OCI-LY7 (cell line): Measurements from ENCODE around the gene MEF2D. TPM values are rescaled to one million over a fixed set of nuclear protein-coding genes. Genes with fewer than 3 reads are reported as not detected.

ENCODE experiments used
- BruUV-seq: library from RNA; stranded (reverse); fragments of 400-500 nt; replicated peaks from 2 replicates; lab custom pipeline; 2021; lab: Mats Ljungman, UMichigan
- CTCF ChIA-PET: fragments of 300-600 bp; sonication (Branson Sonifier 250); formaldehyde crosslinking; loops from one replicate; lab custom pipeline; 2022; ENCODE audit warnings: antibody characterized with exemption; ENCODE audit not compliant: unreplicated experiment; lab: Charles Lee
- POLR2A ChIA-PET: fragments of 300-600 bp; sonication (Branson Sonifier 250); formaldehyde crosslinking; loops from one replicate; lab custom pipeline; 2022; ENCODE audit warnings: antibody characterized with exemption; lab: Charles Lee
- DNase-seq: peaks from one replicate; pipeline ENCODE4 v3.0.0-alpha.2; 2015; ENCODE audit warnings: low spot score
- H2AFZ ChIP-seq: fragments of 200-600 bp; sonication (generic), shearing (Covaris generic); 2 replicates; pipeline ENCODE4 v1.6.1; 2014; ENCODE audit warnings: mild to moderate bottlenecking, antibody characterized with exemption, low read length, moderate library complexity
- H3K27ac ChIP-seq: fragments of 200-600 bp; sonication (generic); 2 replicates; pipeline ENCODE4 v1.5.1; 2014; ENCODE audit warnings: mixed run types, low read depth, mild to moderate bottlenecking, moderate library complexity, low read length, inconsistent platforms; ENCODE audit not compliant: poor library complexity, severe bottlenecking
- H3K36me3 ChIP-seq: fragments of 200-600 bp; sonication (generic); 2 replicates; pipeline ENCODE4 v1.6.1; 2014; ENCODE audit warnings: mild to moderate bottlenecking, antibody characterized with exemption, low read length, moderate library complexity, mixed read lengths; ENCODE audit not compliant: insufficient read depth
- H3K4me1 ChIP-seq: fragments of 200-600 bp; sonication (generic); 2 replicates; pipeline ENCODE4 v1.5.1; 2014; ENCODE audit warnings: mild to moderate bottlenecking, low read length; ENCODE audit not compliant: insufficient read depth, poor library complexity, severe bottlenecking
- H3K4me2 ChIP-seq: fragments of 200-600 bp; sonication (generic); 2 replicates; pipeline ENCODE4 v1.6.1; 2014; ENCODE audit warnings: mild to moderate bottlenecking, low read length
- H3K4me3 ChIP-seq: fragments of 200-600 bp; sonication (generic); 2 replicates; pipeline ENCODE4 v1.5.1; 2014; ENCODE audit warnings: mild to moderate bottlenecking, low read depth, low read length; ENCODE audit not compliant: poor library complexity, severe bottlenecking
- H3K79me2 ChIP-seq: fragments of 200-600 bp; sonication (generic); 2 replicates; pipeline ENCODE4 v1.6.1; 2016; ENCODE audit warnings: low read depth, mild to moderate bottlenecking, low read length, moderate library complexity, mixed read lengths; ENCODE audit not compliant: insufficient read depth
- H3K9me2 ChIP-seq: fragments of 200-600 bp; sonication (generic); 2 replicates; pipeline ENCODE4 v1.6.1; 2016; ENCODE audit warnings: mild to moderate bottlenecking, low read length, mixed read lengths; ENCODE audit not compliant: insufficient read depth
- H3K9me3 ChIP-seq: fragments of 200-600 bp; sonication (generic); 2 replicates; pipeline ENCODE4 v1.6.1; 2014; ENCODE audit warnings: mild to moderate bottlenecking, mixed run types, low read length, mixed read lengths
- H4K20me1 ChIP-seq: fragments of 200-600 bp; sonication (generic); 2 replicates; pipeline ENCODE4 v1.6.1; 2014; ENCODE audit warnings: mild to moderate bottlenecking, antibody characterized with exemption, low read length, moderate library complexity, mixed read lengths; ENCODE audit not compliant: insufficient read depth
- EZH2phosphoT487 ChIP-seq: fragments of 200-600 bp; sonication (generic); IDR thresholded peaks from 2 replicates; pipeline ENCODE4 v1.6.1; 2018; ENCODE audit warnings: low read depth, borderline replicate concordance, mild to moderate bottlenecking, mixed run types, antibody characterized with exemption, low read length, moderate library complexity, mixed read lengths
- intact Hi-C: fragments of 100-400 bp; cut with micrococcal nuclease; formaldehyde crosslinking; loops from one replicate; pipeline ENCODE4 v1.10.0; 2022; ENCODE audit not compliant: unreplicated experiment
- total RNA-seq, 2 experiments: library from RNA; depleted of rRNA in 1 of 2; stranded (reverse); fragments of >200 nt in 1 of 2; shearing (Covaris generic) in 1 of 2; gene quantifications; 2 replicates each; pipeline ENCODE4 v1.2.3, GENCODE V29; 2014 to 2022
- TF ChIP-seq, protein P1 (sequence below): fragments of 200-600 bp; sonication (generic); conservative IDR thresholded peaks from 2 replicates; pipeline ENCODE4 v1.5.1; 2014; ENCODE audit warnings: mild to moderate bottlenecking, antibody characterized with exemption, low read length, moderate library complexity, mixed read lengths

MEF2D gene
- total RNA-seq, 2 experiments from 2014 or later, result 42.7 to 92.3 TPM

DNA sequence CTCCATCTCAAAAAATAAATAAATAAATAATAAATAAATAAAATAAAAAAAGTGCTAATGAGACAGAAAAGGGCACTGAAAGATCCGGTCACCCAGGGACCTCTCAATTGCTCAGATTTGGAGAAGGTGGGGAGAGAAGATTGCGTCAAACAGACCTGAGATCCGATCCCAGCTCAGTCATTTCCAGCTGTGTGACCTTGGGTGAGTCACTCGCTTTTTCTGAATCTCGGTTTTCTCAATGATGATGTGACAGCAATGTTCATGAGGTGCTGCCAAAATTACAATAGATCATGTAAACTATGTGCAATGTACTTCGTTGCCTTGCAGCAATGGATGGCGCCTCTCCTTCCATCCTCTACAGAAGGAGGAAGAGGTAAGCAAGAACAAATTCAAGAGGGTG, 11.1 kb upstream of the MEF2D start:
- H3K4me1 ChIP-seq, result peaks cover 28% of the 10 kb centered on the region
- ChIA-PET POLR2A (interaction anchor here (0.6 kb wide), 1 partner anchor 65 kb away, joined by 4 read pairs; no protein-coding TSS in a partner anchor), CTCF (no interaction called here)
- no peaks in the 10 kb centered on the region for H3K9me3 ChIP-seq
- intact Hi-C loops, result no loop called here
- BruUV-seq, result no TSS peak
- H3K36me3 ChIP-seq, result no peaks in the 10 kb centered on the region
- H3K79me2 ChIP-seq, result peaks cover 2% of the 10 kb centered on the region; the same call in 1 of the 2 replicates
- H2AFZ ChIP-seq, result no peak overlapping the region
- H3K4me2 ChIP-seq, result no peak overlapping the region
- no peak for DNase-seq
- no peak overlapping the region for H3K27ac ChIP-seq
- TF ChIP-seq, protein P1, sequence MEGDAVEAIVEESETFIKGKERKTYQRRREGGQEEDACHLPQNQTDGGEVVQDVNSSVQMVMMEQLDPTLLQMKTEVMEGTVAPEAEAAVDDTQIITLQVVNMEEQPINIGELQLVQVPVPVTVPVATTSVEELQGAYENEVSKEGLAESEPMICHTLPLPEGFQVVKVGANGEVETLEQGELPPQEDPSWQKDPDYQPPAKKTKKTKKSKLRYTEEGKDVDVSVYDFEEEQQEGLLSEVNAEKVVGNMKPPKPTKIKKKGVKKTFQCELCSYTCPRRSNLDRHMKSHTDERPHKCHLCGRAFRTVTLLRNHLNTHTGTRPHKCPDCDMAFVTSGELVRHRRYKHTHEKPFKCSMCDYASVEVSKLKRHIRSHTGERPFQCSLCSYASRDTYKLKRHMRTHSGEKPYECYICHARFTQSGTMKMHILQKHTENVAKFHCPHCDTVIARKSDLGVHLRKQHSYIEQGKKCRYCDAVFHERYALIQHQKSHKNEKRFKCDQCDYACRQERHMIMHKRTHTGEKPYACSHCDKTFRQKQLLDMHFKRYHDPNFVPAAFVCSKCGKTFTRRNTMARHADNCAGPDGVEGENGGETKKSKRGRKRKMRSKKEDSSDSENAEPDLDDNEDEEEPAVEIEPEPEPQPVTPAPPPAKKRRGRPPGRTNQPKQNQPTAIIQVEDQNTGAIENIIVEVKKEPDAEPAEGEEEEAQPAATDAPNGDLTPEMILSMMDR, result no peak
- TF ChIP-seq EZH2phosphoT487, result no peak
- H3K4me3 ChIP-seq, result no peak overlapping the region
- H4K20me1 ChIP-seq, result no peaks in the 10 kb centered on the region
- no peaks in the 10 kb centered on the region for H3K9me2 ChIP-seq

DNA sequence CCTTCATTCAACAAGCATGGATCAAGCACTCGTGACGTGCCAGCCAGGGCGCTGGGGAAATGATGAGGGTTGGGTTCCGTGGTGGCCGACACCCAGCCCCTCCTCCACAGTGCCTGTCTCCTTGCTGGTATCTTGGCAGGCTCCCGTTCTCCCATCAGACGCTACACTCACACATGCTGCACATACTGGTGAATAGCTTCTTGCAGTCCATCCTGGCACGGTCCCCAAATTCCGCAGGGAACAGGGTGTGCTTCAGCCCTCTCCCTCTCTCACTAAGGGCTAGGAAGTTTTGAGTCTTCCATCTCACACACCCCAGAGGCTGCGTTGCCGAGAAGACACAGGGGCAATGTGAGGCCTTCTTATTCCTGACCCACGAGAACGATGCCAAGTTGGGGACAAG, 10.1 kb upstream of the MEF2D start:
- TF ChIP-seq, protein P1, result no peak
- TF ChIP-seq EZH2phosphoT487, result no peak
- Histone ChIP-seq H4K20me1 (no peaks in the 10 kb centered on the region), H3K9me3 (no peaks in the 10 kb centered on the region), H3K36me3 (no peaks in the 10 kb centered on the region), H3K4me2 (no peak overlapping the region), H2AFZ (no peak overlapping the region), H3K79me2 (peaks cover 11% of the 10 kb centered on the region; the same call in 1 of the 2 replicates), H3K4me1 (peaks cover 38% of the 10 kb centered on the region), H3K9me2 (no peaks in the 10 kb centered on the region), H3K4me3 (no peak overlapping the region), H3K27ac (no peak overlapping the region)
- CTCF ChIA-PET, result no interaction called here
- BruUV-seq, result no TSS peak
- POLR2A ChIA-PET, result no interaction called here
- intact Hi-C loops, result no loop called here
- DNase-seq, result no peak

DNA sequence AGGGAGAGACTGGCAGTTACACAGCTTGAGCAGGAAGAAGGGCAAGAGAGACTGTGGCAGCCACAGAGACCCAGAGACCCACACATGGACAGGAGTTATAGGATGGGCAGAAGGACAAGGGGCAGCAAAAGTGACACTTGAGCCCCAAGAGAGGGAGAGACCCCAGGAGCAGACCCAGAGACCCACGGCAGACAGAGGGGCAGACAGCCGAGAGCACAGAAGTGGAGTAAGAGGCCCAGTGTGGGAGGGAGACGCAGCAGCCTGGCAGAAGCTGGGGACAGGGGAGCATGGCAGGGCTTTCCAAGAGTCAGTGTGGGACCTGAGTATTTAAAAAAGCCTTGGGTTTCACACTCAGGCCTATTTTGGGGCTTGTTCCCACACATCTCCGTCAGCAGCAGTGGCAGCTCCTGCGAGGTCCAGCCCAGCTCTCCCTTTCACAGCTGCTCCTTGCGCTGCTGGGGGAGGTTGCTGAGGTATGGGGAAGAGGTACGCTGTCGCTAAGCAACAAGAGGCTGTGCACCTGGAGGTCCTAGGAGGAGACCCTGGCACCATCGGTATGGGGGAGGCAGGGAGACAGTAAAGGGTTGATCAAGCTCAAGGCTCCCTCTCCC, 9.0 kb upstream of the MEF2D start:
- CTCF ChIA-PET, result no interaction called here
- BruUV-seq, result no TSS peak
- TF ChIP-seq EZH2phosphoT487, result no peak
- TF ChIP-seq, protein P1, result no peak
- no peaks in the 10 kb centered on the region for H3K36me3 ChIP-seq
- no peaks in the 10 kb centered on the region for H4K20me1 ChIP-seq
- intact Hi-C loops, result loop anchor here (10.0 kb wide), 1 partner anchor 245 kb away; the partner anchor contains the start of gene HDGF
- no peak overlapping the region for H3K4me3 ChIP-seq
- no peaks in the 10 kb centered on the region for H3K9me3 ChIP-seq
- peaks cover 45% of the 10 kb centered on the region for H3K4me1 ChIP-seq
- no peak for DNase-seq
- no peak overlapping the region for H3K27ac ChIP-seq
- peaks cover 11% of the 10 kb centered on the region; the same call in 1 of the 2 replicates for H3K79me2 ChIP-seq
- H3K9me2 ChIP-seq, result no peaks in the 10 kb centered on the region
- no peak overlapping the region for H3K4me2 ChIP-seq
- H2AFZ ChIP-seq, result no peak overlapping the region
- POLR2A ChIA-PET, result interaction anchor here (2.1 kb wide), 1 partner anchor 52 kb away, joined by 6 read pairs; no protein-coding TSS in a partner anchor
